OCI-LY7 (cell line): ENCODE data around the gene TUFM. TPM values are rescaled to one million over a fixed set of nuclear protein-coding genes. Genes with fewer than 3 reads are reported as not detected.
"Not testable (repeated sequence)": the region's sequence is repeated elsewhere in the genome, so short reads cannot be mapped to it uniquely, and the experiment has no call there.

ENCODE experiments used
- BruUV-seq: library from RNA; stranded (reverse); fragments of 400-500 nt; replicated peaks from 2 replicates; lab custom pipeline; 2021; lab: Mats Ljungman, UMichigan
- CTCF ChIA-PET: fragments of 300-600 bp; sonication (Branson Sonifier 250); formaldehyde crosslinking; loops from one replicate; lab custom pipeline; 2022; ENCODE audit warnings: antibody characterized with exemption; ENCODE audit not compliant: unreplicated experiment; lab: Charles Lee
- POLR2A ChIA-PET: fragments of 300-600 bp; sonication (Branson Sonifier 250); formaldehyde crosslinking; loops from one replicate; lab custom pipeline; 2022; ENCODE audit warnings: antibody characterized with exemption; lab: Charles Lee
- DNase-seq: peaks from one replicate; pipeline ENCODE4 v3.0.0-alpha.2; 2015; ENCODE audit warnings: low spot score
- H2AFZ ChIP-seq: fragments of 200-600 bp; sonication (generic), shearing (Covaris generic); 2 replicates; pipeline ENCODE4 v1.6.1; 2014; ENCODE audit warnings: mild to moderate bottlenecking, antibody characterized with exemption, low read length, moderate library complexity
- H3K27ac ChIP-seq: fragments of 200-600 bp; sonication (generic); 2 replicates; pipeline ENCODE4 v1.5.1; 2014; ENCODE audit warnings: mixed run types, low read depth, mild to moderate bottlenecking, moderate library complexity, low read length, inconsistent platforms; ENCODE audit not compliant: poor library complexity, severe bottlenecking
- H3K36me3 ChIP-seq: fragments of 200-600 bp; sonication (generic); 2 replicates; pipeline ENCODE4 v1.6.1; 2014; ENCODE audit warnings: mild to moderate bottlenecking, antibody characterized with exemption, low read length, moderate library complexity, mixed read lengths; ENCODE audit not compliant: insufficient read depth
- H3K4me1 ChIP-seq: fragments of 200-600 bp; sonication (generic); 2 replicates; pipeline ENCODE4 v1.5.1; 2014; ENCODE audit warnings: mild to moderate bottlenecking, low read length; ENCODE audit not compliant: insufficient read depth, poor library complexity, severe bottlenecking
- H3K4me2 ChIP-seq: fragments of 200-600 bp; sonication (generic); 2 replicates; pipeline ENCODE4 v1.6.1; 2014; ENCODE audit warnings: mild to moderate bottlenecking, low read length
- H3K4me3 ChIP-seq: fragments of 200-600 bp; sonication (generic); 2 replicates; pipeline ENCODE4 v1.5.1; 2014; ENCODE audit warnings: mild to moderate bottlenecking, low read depth, low read length; ENCODE audit not compliant: poor library complexity, severe bottlenecking
- H3K79me2 ChIP-seq: fragments of 200-600 bp; sonication (generic); 2 replicates; pipeline ENCODE4 v1.6.1; 2016; ENCODE audit warnings: low read depth, mild to moderate bottlenecking, low read length, moderate library complexity, mixed read lengths; ENCODE audit not compliant: insufficient read depth
- H3K9me2 ChIP-seq: fragments of 200-600 bp; sonication (generic); 2 replicates; pipeline ENCODE4 v1.6.1; 2016; ENCODE audit warnings: mild to moderate bottlenecking, low read length, mixed read lengths; ENCODE audit not compliant: insufficient read depth
- H3K9me3 ChIP-seq: fragments of 200-600 bp; sonication (generic); 2 replicates; pipeline ENCODE4 v1.6.1; 2014; ENCODE audit warnings: mild to moderate bottlenecking, mixed run types, low read length, mixed read lengths
- H4K20me1 ChIP-seq: fragments of 200-600 bp; sonication (generic); 2 replicates; pipeline ENCODE4 v1.6.1; 2014; ENCODE audit warnings: mild to moderate bottlenecking, antibody characterized with exemption, low read length, moderate library complexity, mixed read lengths; ENCODE audit not compliant: insufficient read depth
- EZH2phosphoT487 ChIP-seq: fragments of 200-600 bp; sonication (generic); IDR thresholded peaks from 2 replicates; pipeline ENCODE4 v1.6.1; 2018; ENCODE audit warnings: low read depth, borderline replicate concordance, mild to moderate bottlenecking, mixed run types, antibody characterized with exemption, low read length, moderate library complexity, mixed read lengths
- intact Hi-C: fragments of 100-400 bp; cut with micrococcal nuclease; formaldehyde crosslinking; loops from one replicate; pipeline ENCODE4 v1.10.0; 2022; ENCODE audit not compliant: unreplicated experiment
- total RNA-seq, 2 experiments: library from RNA; depleted of rRNA in 1 of 2; stranded (reverse); fragments of >200 nt in 1 of 2; shearing (Covaris generic) in 1 of 2; gene quantifications; 2 replicates each; pipeline ENCODE4 v1.2.3, GENCODE V29; 2014 to 2022
- TF ChIP-seq, protein P1 (sequence below): fragments of 200-600 bp; sonication (generic); conservative IDR thresholded peaks from 2 replicates; pipeline ENCODE4 v1.5.1; 2014; ENCODE audit warnings: mild to moderate bottlenecking, antibody characterized with exemption, low read length, moderate library complexity, mixed read lengths

TUFM gene
- total RNA-seq, 2 experiments from 2014 or later = 184 to 211 TPM

DNA sequence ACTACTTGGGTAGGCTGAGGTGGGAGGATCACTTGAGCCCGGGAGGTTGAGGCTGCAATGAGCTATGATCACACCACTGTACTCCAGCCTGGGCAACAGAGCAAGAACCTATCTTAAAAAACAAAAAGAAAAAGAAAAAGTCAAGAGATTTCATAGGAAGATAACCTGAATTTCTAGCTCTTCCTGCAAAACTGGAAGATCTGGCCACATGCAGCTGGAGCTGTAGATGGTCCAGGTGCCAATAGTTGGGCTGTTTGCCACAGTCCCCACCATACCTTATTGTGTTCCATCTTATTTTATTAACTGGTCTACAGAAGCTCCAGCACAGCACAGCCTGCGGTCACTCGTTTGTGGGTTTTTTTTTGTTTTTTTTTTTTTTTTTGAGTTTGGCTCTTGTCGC lies 47.1 kb upstream of the TUFM start:
- Histone ChIP-seq H3K4me3 (no peak overlapping the region), H3K9me2 (no peaks in the 10 kb centered on the region), H4K20me1 (no peaks in the 10 kb centered on the region), H3K9me3 (no peaks in the 10 kb centered on the region), H3K4me1 (no peaks in the 10 kb centered on the region), H3K27ac (no peak overlapping the region), H3K4me2 (no peak overlapping the region), H3K36me3 (peaks cover 28% of the 10 kb centered on the region; the same call in 1 of the 2 replicates), H3K79me2 (no peaks in the 10 kb centered on the region), H2AFZ (no peak overlapping the region)
- intact Hi-C loops = no loop called here
- TF ChIP-seq EZH2phosphoT487 = no peak
- TF ChIP-seq, protein P1, sequence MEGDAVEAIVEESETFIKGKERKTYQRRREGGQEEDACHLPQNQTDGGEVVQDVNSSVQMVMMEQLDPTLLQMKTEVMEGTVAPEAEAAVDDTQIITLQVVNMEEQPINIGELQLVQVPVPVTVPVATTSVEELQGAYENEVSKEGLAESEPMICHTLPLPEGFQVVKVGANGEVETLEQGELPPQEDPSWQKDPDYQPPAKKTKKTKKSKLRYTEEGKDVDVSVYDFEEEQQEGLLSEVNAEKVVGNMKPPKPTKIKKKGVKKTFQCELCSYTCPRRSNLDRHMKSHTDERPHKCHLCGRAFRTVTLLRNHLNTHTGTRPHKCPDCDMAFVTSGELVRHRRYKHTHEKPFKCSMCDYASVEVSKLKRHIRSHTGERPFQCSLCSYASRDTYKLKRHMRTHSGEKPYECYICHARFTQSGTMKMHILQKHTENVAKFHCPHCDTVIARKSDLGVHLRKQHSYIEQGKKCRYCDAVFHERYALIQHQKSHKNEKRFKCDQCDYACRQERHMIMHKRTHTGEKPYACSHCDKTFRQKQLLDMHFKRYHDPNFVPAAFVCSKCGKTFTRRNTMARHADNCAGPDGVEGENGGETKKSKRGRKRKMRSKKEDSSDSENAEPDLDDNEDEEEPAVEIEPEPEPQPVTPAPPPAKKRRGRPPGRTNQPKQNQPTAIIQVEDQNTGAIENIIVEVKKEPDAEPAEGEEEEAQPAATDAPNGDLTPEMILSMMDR = no peak
- POLR2A ChIA-PET = interaction anchor here (0.7 to 0.9 kb wide), 3 partner anchors 12 to 40 kb away, joined by 3 to 9 read pairs (median 4); no protein-coding TSS in a partner anchor
- no peak for DNase-seq
- CTCF ChIA-PET = no interaction called here
- no TSS peak for BruUV-seq

GRCh38 chr16:28891964-28892890 lies 46.1 kb upstream of the TUFM start:
- TSS peak; percentile 50 for BruUV-seq
- Histone ChIP-seq H3K4me2 (no peak overlapping the region), H3K27ac (no peak overlapping the region), H3K36me3 (peaks cover 20% of the 10 kb centered on the region; the same call in 1 of the 2 replicates), H3K4me1 (no peaks in the 10 kb centered on the region), H3K79me2 (no peaks in the 10 kb centered on the region), H4K20me1 (no peaks in the 10 kb centered on the region), H3K9me2 (no peaks in the 10 kb centered on the region), H3K9me3 (no peaks in the 10 kb centered on the region), H3K4me3 (no peak overlapping the region), H2AFZ (no peak overlapping the region)
- intact Hi-C loops = no loop called here
- POLR2A ChIA-PET = interaction anchor here (0.8 kb wide), 1 partner anchor 35 kb away, joined by 3 read pairs; no protein-coding TSS in a partner anchor
- CTCF ChIA-PET = no interaction called here
- TF ChIP-seq EZH2phosphoT487 = no peak
- TF ChIP-seq, protein P1 = no peak
- no peak for DNase-seq

DNA sequence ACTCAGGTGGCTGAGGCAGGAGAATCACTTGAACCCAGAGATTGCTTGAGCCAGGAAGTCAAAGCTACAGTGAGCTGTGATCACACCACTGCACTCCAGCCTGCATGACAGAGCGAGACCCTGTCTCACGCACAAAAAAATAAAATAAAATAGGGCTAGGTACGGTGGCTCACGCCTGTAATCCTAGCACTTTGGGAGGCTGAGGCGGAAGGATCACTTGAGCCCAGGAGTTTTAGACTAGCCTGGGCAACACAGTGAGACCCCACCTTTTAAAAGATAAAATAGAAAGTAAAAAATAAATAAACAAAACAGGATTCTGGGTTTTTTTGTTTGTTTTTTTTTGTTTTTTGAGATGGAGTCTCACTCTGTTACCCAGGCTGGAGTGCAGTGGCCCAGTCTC lies 44.2 kb upstream of the TUFM start:
- H3K79me2 ChIP-seq, intact Hi-C loops, H3K4me3 ChIP-seq, BruUV-seq, H4K20me1 ChIP-seq, H2AFZ ChIP-seq, CTCF ChIA-PET, H3K9me2 ChIP-seq, H3K4me1 ChIP-seq, DNase-seq, H3K27ac ChIP-seq, H3K4me2 ChIP-seq, H3K9me3 ChIP-seq: not testable (repeated sequence)
- peaks cover 16% of the 10 kb centered on the region; the same call in 1 of the 2 replicates for H3K36me3 ChIP-seq
- POLR2A ChIA-PET = interaction anchor here (0.6 to 0.7 kb wide), 2 partner anchors 37 to 63 kb away, joined by 4 to 12 read pairs; no protein-coding TSS in a partner anchor
